MM.1S (cell line): Measurements from ENCODE around the gene NCKAP5.

Experiments used
- DNase-seq: peaks from one replicate; pipeline ENCODE4 v3.0.0-alpha.2; 2015
- H2AFZ ChIP-seq: fragments of 300-600 bp; sonication (generic); 2 replicates; pipeline ENCODE4 v1.6.0; 2016; ENCODE audit warnings: antibody characterized with exemption, low read length
- H3F3A ChIP-seq: fragments of 300-600 bp; sonication (generic); 2 replicates; pipeline ENCODE4 v1.6.1; 2016; ENCODE audit warnings: mild to moderate bottlenecking, antibody characterized with exemption, low read length, moderate library complexity, mixed read lengths; ENCODE audit not compliant: insufficient read depth
- H3K27ac ChIP-seq: fragments of 300-600 bp; sonication (generic); 2 replicates; pipeline ENCODE4 v1.5.1; 2016; ENCODE audit warnings: mild to moderate bottlenecking, low read length
- H3K27me3 ChIP-seq: fragments of 300-600 bp; sonication (generic); replicated peaks from 2 replicates; pipeline ENCODE4 v1.6.0; 2016; ENCODE audit warnings: low read length; ENCODE audit not compliant: insufficient read depth
- H3K36me3 ChIP-seq: fragments of 300-600 bp; sonication (generic); replicated peaks from 2 replicates; pipeline ENCODE4 v1.6.1; 2016; ENCODE audit warnings: mild to moderate bottlenecking, low read length, mixed read lengths; ENCODE audit not compliant: insufficient read depth
- H3K4me1 ChIP-seq: fragments of 300-600 bp; sonication (generic); 2 replicates; pipeline ENCODE4 v1.6.1; 2016; ENCODE audit warnings: low read length, mixed read lengths
- H3K4me2 ChIP-seq: fragments of 300-600 bp; sonication (generic); 2 replicates; pipeline ENCODE4 v1.6.0; 2016; ENCODE audit warnings: low read depth, low read length
- H3K4me3 ChIP-seq: fragments of 300-600 bp; sonication (generic); 2 replicates; pipeline ENCODE4 v1.5.1; 2016; ENCODE audit warnings: low read length, mixed read lengths
- H3K79me2 ChIP-seq: fragments of 300-600 bp; sonication (generic); 2 replicates; pipeline ENCODE4 v1.6.1; 2016; ENCODE audit warnings: mixed run types, low read length, mixed read lengths
- H3K9ac ChIP-seq: fragments of 300-600 bp; sonication (generic); 2 replicates; pipeline ENCODE4 v1.6.1; 2016; ENCODE audit warnings: low read length, mixed read lengths
- H3K9me2 ChIP-seq: fragments of 300-600 bp; sonication (generic); replicated peaks from 2 replicates; pipeline ENCODE4 v1.6.1; 2016; ENCODE audit warnings: mild to moderate bottlenecking, low read length, mixed read lengths; ENCODE audit not compliant: insufficient read depth
- H3K9me3 ChIP-seq: fragments of 300-600 bp; sonication (generic); replicated peaks from 2 replicates; pipeline ENCODE4 v1.6.1; 2016; ENCODE audit warnings: mild to moderate bottlenecking, low read length, mixed read lengths; ENCODE audit not compliant: insufficient read depth
- H4K20me1 ChIP-seq: fragments of 300-600 bp; sonication (generic); 2 replicates; pipeline ENCODE4 v1.6.1; 2016; ENCODE audit warnings: mild to moderate bottlenecking, low read length, moderate library complexity, mixed read lengths; ENCODE audit not compliant: insufficient read depth
- CTCF ChIP-seq: fragments of 300-600 bp; sonication (generic); IDR thresholded peaks from 2 replicates; pipeline ENCODE4 v1.5.1; 2016; ENCODE audit warnings: antibody characterized with exemption, low read length, mixed read lengths
- EZH2 ChIP-seq: fragments of 300-600 bp; sonication (generic); optimal IDR thresholded peaks from 2 replicates; pipeline ENCODE3; 2017; ENCODE audit warnings: low read depth, mild to moderate bottlenecking, antibody characterized with exemption, low read length, mixed read lengths
- EZH2phosphoT487 ChIP-seq: fragments of 300-600 bp; sonication (generic); IDR thresholded peaks from 2 replicates; pipeline ENCODE4 v1.6.1; 2018; ENCODE audit warnings: antibody characterized with exemption, low read length

Gene NCKAP5

GRCh38 chr2:132859590-132859989, 708.7 kb downstream of the NCKAP5 start:
- no peak overlapping the region for H3K4me2 ChIP-seq
- no peaks in the 10 kb centered on the region for H3K36me3 ChIP-seq
- no peaks in the 10 kb centered on the region for H4K20me1 ChIP-seq
- H3K9me3 ChIP-seq: no peaks in the 10 kb centered on the region
- H3K79me2 ChIP-seq: no peaks in the 10 kb centered on the region
- H3K27ac ChIP-seq: no peak overlapping the region
- H3K4me1 ChIP-seq: no peaks in the 10 kb centered on the region
- no peak for TF ChIP-seq EZH2
- no peak for TF ChIP-seq CTCF
- no peak for TF ChIP-seq EZH2phosphoT487
- no peaks in the 10 kb centered on the region for H3K9me2 ChIP-seq
- no peak for DNase-seq
- H3K4me3 ChIP-seq: no peak overlapping the region
- no peaks in the 10 kb centered on the region for H3K27me3 ChIP-seq
- H2AFZ ChIP-seq: no peak overlapping the region
- no peak overlapping the region for H3K9ac ChIP-seq
- H3F3A ChIP-seq: no peaks in the 10 kb centered on the region

- H2AFZ ChIP-seq: no peak overlapping the region
- no peaks in the 10 kb centered on the region for H3K36me3 ChIP-seq
- H3K9ac ChIP-seq: no peak overlapping the region
- no peaks in the 10 kb centered on the region for H3K9me2 ChIP-seq
- H3F3A ChIP-seq: no peaks in the 10 kb centered on the region
- TF ChIP-seq CTCF (no peak), EZH2 (no peak)
- H3K79me2 ChIP-seq: no peaks in the 10 kb centered on the region
- no peak for DNase-seq
- no peaks in the 10 kb centered on the region for H4K20me1 ChIP-seq
- no peaks in the 10 kb centered on the region for H3K9me3 ChIP-seq
- H3K4me2 ChIP-seq: no peak overlapping the region
- H3K4me1 ChIP-seq: no peaks in the 10 kb centered on the region
- no peaks in the 10 kb centered on the region for H3K27me3 ChIP-seq
- no peak overlapping the region for H3K4me3 ChIP-seq
- H3K27ac ChIP-seq: no peak overlapping the region
Measured at GRCh38 chr2:132857319-132857718, 710.9 kb downstream of the NCKAP5 start.

GRCh38 chr2:132850688-132851087, 717.6 kb downstream of the NCKAP5 start:
- Histone ChIP-seq H3K4me3 (no peak overlapping the region), H3K4me2 (no peak overlapping the region), H2AFZ (no peak overlapping the region), H3K27ac (no peak overlapping the region), H3K4me1 (no peaks in the 10 kb centered on the region), H3K9me2 (no peaks in the 10 kb centered on the region), H3F3A (no peaks in the 10 kb centered on the region), H3K27me3 (no peaks in the 10 kb centered on the region), H3K9ac (no peak overlapping the region), H4K20me1 (no peaks in the 10 kb centered on the region), H3K9me3 (no peaks in the 10 kb centered on the region), H3K79me2 (no peaks in the 10 kb centered on the region), H3K36me3 (no peaks in the 10 kb centered on the region)
- no peak for TF ChIP-seq EZH2phosphoT487
- no peak for TF ChIP-seq EZH2
- no peak for TF ChIP-seq CTCF
- no peak for DNase-seq
